A172 (cell line): ENCODE results near the gene SLC6A7. TPM values are rescaled to one million over a fixed set of nuclear protein-coding genes. Genes with fewer than 3 reads are reported as not detected.

Experiments used
- DNase-seq: peaks from one replicate; pipeline ENCODE4 v3.0.0-alpha.2; 2015; ENCODE audit warnings: low spot score
- total RNA-seq: library from RNA; depleted of rRNA; stranded (reverse); fragments of >200 nt; shearing (Covaris generic); gene quantifications from 2 replicates; pipeline ENCODE4 v1.2.3, GENCODE V29; 2014; rRNA removed

SLC6A7 gene
- total RNA-seq, 1 experiment from 2014 or later = not detected

DNA sequence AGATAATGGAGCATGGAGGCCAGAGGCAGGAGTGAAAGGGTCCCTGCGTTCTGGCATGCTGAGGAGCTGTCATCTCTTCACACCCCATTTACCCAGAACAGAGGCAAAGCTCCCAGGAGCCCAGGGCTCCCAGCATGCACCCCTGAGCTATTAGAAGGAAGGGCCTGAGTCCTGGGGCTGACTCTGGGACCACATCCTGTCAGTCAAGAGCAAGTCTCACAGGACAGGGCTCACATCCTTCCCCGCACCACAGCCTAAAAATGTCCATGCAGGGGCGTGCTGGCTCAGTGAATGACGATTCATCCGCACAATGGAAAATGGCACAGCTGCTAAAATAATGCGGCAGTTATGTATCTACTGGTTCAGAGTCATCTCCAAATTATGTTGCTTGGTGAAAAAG, 68.3 kb downstream of the SLC6A7 start:
- DNase-seq = no peak

Other genes with a start within 250 kb of the SLC6A7 start
- gene PDE6A, start 245.3 kb upstream of the SLC6A7 start, total RNA-seq = 0.10 and 0.41 TPM in 2 replicates
- gene SLC26A2, start 229.3 kb upstream of the SLC6A7 start, total RNA-seq = 20.0 and 26.3 TPM in 2 replicates
- gene TIGD6, start 189.4 kb upstream of the SLC6A7 start, total RNA-seq = 8.1 and 14.3 TPM in 2 replicates
- gene HMGXB3, start 189.3 kb upstream of the SLC6A7 start, total RNA-seq = 36.8 and 37.1 TPM in 2 replicates
- 0.84 and 0.96 TPM in 2 replicates for gene CSF1R, start 103.5 kb upstream of the SLC6A7 start, total RNA-seq
- 33.5 and 55.9 TPM in 2 replicates for gene PDGFRB, start 34.2 kb upstream of the SLC6A7 start, total RNA-seq
- not detected in 2 replicates for gene CDX1, start 23.3 kb upstream of the SLC6A7 start, total RNA-seq
- gene CAMK2A, start 99.7 kb downstream of the SLC6A7 start, total RNA-seq = 1.2 and 1.3 TPM in 2 replicates
- 1.9 and 5.0 TPM in 2 replicates for gene ARSI, start 112.8 kb downstream of the SLC6A7 start, total RNA-seq
- gene TCOF1, start 167.6 kb downstream of the SLC6A7 start, total RNA-seq = 56.5 and 58.3 TPM in 2 replicates
- 1.1 TPM in 1 of 2 replicates, not detected in the other for gene CD74, start 222.8 kb downstream of the SLC6A7 start, total RNA-seq